Parathyroid adenoma (tissue), 2 donors: ENCODE data around the gene ZNF107.
"Not testable (repeated sequence)": the region's sequence is repeated elsewhere in the genome, so short reads cannot be mapped to it uniquely, and the experiment has no call there.

Source experiments
- H2AFZ ChIP-seq: fragments of 300-600 bp; sonication (generic); one replicate; pipeline ENCODE4 v1.7.0; 2017; ENCODE audit warnings: antibody characterized with exemption, mild to moderate bottlenecking
- H3K27ac ChIP-seq: fragments of 300-600 bp; sonication (generic); one replicate; pipeline ENCODE4 v1.7.0; 2017
- H3K27me3 ChIP-seq: fragments of 300-600 bp; sonication (generic); one replicate; pipeline ENCODE4 v1.7.0; 2017; ENCODE audit warnings: low read length; ENCODE audit not compliant: control insufficient read depth, insufficient read depth
- H3K36me3 ChIP-seq: fragments of 300-600 bp; sonication (generic); one replicate; pipeline ENCODE4 v1.7.0; 2017; ENCODE audit warnings: low read length; ENCODE audit not compliant: control insufficient read depth, insufficient read depth
- H3K4me1 ChIP-seq: fragments of 300-600 bp; sonication (generic); one replicate; pipeline ENCODE4 v1.7.0; 2017; ENCODE audit warnings: control low read depth
- H3K4me2 ChIP-seq: fragments of 300-600 bp; sonication (generic); one replicate; pipeline ENCODE4 v1.7.0; 2017; ENCODE audit warnings: low read length
- H3K4me3 ChIP-seq: fragments of 300-600 bp; sonication (generic); one replicate; pipeline ENCODE4 v1.7.0; 2017; ENCODE audit warnings: low read depth, low read length
- H3K79me2 ChIP-seq: fragments of 300-600 bp; sonication (generic); one replicate; pipeline ENCODE4 v1.7.0; 2017; ENCODE audit warnings: control low read depth
- H3K9ac ChIP-seq: fragments of 300-600 bp; sonication (generic); one replicate; pipeline ENCODE4 v1.7.0; 2017; ENCODE audit warnings: mild to moderate bottlenecking
- H3K9me3 ChIP-seq: fragments of 300-600 bp; sonication (generic); one replicate; pipeline ENCODE4 v1.7.0; 2017; ENCODE audit warnings: low read length; ENCODE audit not compliant: control insufficient read depth
- CTCF ChIP-seq: fragments of 300-600 bp; sonication (generic); IDR thresholded peaks from one replicate; pipeline ENCODE4 v1.7.0; 2017; ENCODE audit warnings: antibody characterized with exemption, mild to moderate bottlenecking
- donor health status: primary hyperparathyroidism.

ZNF107 gene

GRCh38 chr7:64706625-64707292 is 40.8 kb downstream of the ZNF107 start:
- H3K9ac ChIP-seq = no peak overlapping the region
- TF ChIP-seq CTCF = no peak

GRCh38 chr7:64717896-64718295 is 52.0 kb downstream of the ZNF107 start:
- H3K9me3 ChIP-seq, H3K4me1 ChIP-seq, H3K27me3 ChIP-seq, H3K4me3 ChIP-seq, H3K36me3 ChIP-seq, H2AFZ ChIP-seq, H3K4me2 ChIP-seq, H3K79me2 ChIP-seq, H3K9ac ChIP-seq, H3K27ac ChIP-seq: not testable (repeated sequence)

More at GRCh38 chr7:64706625-64707292, 40.8 kb downstream of the ZNF107 start:
- Histone ChIP-seq H3K4me1 (no peaks in the 10 kb centered on the region), H3K27me3 (no peaks in the 10 kb centered on the region), H3K79me2 (no peaks in the 10 kb centered on the region), H3K9me3 (peaks cover 9% of the 10 kb centered on the region), H3K4me2 (no peak overlapping the region), H3K4me3 (no peak overlapping the region), H3K27ac (no peak overlapping the region), H3K36me3 (peaks cover 8% of the 10 kb centered on the region), H2AFZ (no peak overlapping the region)

DNA sequence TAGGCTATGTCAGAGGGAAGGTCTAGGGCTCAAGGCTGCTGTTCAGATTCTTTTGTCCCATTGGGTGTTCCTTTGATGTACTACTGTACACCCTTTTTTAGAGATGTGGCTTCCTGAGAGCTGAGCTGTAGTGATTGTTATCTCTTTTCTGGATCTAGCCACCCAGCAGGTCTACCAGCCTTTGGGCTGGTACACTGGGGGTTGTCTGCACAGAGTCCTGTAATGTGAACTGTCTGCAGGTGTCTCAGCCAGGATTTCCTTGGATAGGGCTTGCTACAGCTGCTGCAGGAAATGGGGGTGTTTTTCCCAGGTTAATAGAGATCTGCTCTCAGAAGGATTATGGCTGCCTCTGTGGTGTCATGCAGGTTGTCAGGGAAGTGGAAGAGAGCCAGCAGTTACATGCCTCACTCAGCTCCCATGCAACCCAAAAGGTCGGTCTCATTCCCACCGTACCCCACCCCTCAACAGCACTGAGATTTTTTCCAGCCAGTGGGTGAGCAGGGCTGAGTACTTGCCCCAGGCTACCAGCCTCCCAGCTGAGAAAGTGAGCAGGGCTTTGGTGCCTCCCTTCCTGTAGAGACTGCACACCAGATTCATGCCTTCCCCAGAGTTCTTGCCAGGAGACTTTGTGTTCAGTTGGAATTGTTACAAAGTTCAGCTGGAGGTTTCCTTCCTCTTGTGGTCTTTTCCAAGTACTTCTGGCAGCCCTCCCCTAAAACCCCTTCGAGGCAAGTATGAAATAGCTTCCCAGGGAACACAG is 63.3 kb downstream of the ZNF107 start:
- H3K9me3 ChIP-seq = no peaks in the 10 kb centered on the region
- no peak overlapping the region for H3K9ac ChIP-seq
- no peaks in the 10 kb centered on the region for H3K4me1 ChIP-seq
- no peak for TF ChIP-seq CTCF
- H3K36me3 ChIP-seq = no peaks in the 10 kb centered on the region
- no peak overlapping the region for H2AFZ ChIP-seq
- H3K27me3 ChIP-seq = no peaks in the 10 kb centered on the region
- no peak overlapping the region for H3K4me2 ChIP-seq
- H3K4me3 ChIP-seq = no peak overlapping the region
- H3K27ac ChIP-seq = no peak overlapping the region
- no peaks in the 10 kb centered on the region for H3K79me2 ChIP-seq

DNA sequence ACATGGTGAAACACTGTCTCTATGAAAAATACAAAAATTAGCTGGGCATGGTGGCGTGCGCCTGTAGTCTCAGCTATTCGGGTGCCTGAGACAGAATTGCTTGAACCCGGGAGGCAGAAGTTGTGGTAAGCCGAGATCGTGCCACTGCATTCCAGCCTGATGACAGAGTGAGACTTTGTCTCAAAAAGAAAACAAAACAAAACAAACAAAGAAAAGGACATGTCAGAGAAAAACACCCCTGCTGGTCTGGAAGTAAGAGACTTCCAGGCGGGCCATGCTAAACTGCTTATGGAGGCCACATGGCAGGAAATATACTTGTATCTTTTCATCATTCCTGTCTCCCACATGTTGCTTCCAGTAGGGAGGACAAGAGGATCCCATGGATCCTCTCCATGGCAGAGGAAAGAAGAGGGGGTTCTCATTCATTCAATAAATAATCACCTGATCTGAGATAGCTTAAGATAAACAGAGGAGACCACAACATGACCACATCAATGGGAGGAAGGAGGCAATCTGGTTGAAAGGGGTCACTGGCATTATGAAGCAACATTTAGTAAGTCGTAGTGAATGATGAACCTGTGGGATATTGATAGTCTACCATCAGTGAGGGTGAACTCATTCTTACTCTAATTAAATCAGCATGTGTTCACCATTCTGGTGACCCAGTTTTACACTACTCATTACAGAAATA is 67.8 kb downstream of the ZNF107 start:
- Histone ChIP-seq H3K27ac (no peak overlapping the region), H3K79me2 (no peaks in the 10 kb centered on the region), H3K9me3 (no peaks in the 10 kb centered on the region), H2AFZ (no peak overlapping the region), H3K36me3 (no peaks in the 10 kb centered on the region), H3K4me1 (no peaks in the 10 kb centered on the region), H3K4me2 (no peak overlapping the region), H3K27me3 (no peaks in the 10 kb centered on the region), H3K9ac (no peak overlapping the region), H3K4me3 (no peak overlapping the region)
- no peak for TF ChIP-seq CTCF

DNA sequence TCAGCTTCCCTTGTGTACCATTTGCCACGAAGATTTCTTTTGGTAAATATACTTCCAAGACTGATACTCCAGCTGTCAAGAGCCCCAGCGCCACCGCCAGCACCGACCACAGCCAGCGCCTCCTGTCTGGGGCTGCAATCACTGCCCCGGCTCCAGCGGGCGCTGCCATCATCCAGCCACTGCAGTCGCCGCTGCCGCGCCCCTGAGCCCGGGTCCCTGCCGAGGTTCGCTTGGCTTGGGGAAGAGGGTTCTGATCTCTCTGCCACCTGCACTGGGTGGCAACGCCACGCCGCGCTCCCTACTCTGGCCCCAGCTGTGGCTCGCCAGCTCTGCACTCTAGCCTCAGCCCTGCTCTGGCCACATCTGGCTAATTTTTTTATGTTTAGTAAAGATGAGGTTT is 70.6 kb downstream of the ZNF107 start:
- Histone ChIP-seq H3K9me3 (no peaks in the 10 kb centered on the region), H3K36me3 (no peaks in the 10 kb centered on the region), H3K4me2 (no peak overlapping the region), H3K27ac (no peak overlapping the region), H3K4me1 (no peaks in the 10 kb centered on the region), H3K4me3 (no peak overlapping the region), H3K27me3 (no peaks in the 10 kb centered on the region), H3K79me2 (no peaks in the 10 kb centered on the region), H3K9ac (no peak overlapping the region), H2AFZ (no peak overlapping the region)
- no peak for TF ChIP-seq CTCF

DNA sequence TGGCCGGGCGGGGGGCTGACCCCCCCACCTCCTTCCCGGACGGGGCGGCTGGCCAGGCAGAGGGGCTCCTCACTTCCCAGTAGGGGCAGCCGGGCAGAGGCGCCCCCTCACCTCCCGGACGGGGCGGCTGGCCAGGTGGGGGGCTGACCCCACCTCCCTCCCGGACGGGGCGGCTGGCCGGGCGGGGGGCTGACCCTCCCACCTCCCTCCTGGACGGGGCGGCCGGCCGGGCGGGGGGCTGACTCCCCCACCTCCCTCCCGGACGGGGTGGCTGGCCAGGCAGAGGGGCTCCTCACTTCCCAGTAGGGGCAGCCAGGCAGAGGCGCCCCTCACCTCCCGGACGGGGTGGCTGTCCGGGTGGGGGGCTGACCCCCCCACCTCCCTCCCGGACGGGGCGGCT is 72.5 kb downstream of the ZNF107 start:
- not testable (repeated sequence) for H2AFZ ChIP-seq, H3K27me3 ChIP-seq, H3K9ac ChIP-seq, H3K9me3 ChIP-seq, H3K36me3 ChIP-seq, H3K4me2 ChIP-seq, H3K27ac ChIP-seq, H3K4me3 ChIP-seq, H3K79me2 ChIP-seq, H3K4me1 ChIP-seq

- H3K27me3 ChIP-seq, H3K79me2 ChIP-seq, H3K4me3 ChIP-seq, H3K36me3 ChIP-seq, H3K4me2 ChIP-seq, H3K4me1 ChIP-seq, H3K27ac ChIP-seq, H3K9ac ChIP-seq, H3K9me3 ChIP-seq, H2AFZ ChIP-seq: not testable (repeated sequence)
Observed at GRCh38 chr7:64738953-64739352, 73.0 kb downstream of the ZNF107 start.
